NCI-H1092 (cell line): ENCODE measurements around the gene ZNF280C.
"Not testable (repeated sequence)": the region's sequence is repeated elsewhere in the genome, so short reads cannot be mapped to it uniquely, and the experiment has no call there.

Experiments
- DNase-seq: peaks from one replicate; lab custom pipeline; 2025; lab: John Stamatoyannopoulos, UW

Gene ZNF280C, protein sequence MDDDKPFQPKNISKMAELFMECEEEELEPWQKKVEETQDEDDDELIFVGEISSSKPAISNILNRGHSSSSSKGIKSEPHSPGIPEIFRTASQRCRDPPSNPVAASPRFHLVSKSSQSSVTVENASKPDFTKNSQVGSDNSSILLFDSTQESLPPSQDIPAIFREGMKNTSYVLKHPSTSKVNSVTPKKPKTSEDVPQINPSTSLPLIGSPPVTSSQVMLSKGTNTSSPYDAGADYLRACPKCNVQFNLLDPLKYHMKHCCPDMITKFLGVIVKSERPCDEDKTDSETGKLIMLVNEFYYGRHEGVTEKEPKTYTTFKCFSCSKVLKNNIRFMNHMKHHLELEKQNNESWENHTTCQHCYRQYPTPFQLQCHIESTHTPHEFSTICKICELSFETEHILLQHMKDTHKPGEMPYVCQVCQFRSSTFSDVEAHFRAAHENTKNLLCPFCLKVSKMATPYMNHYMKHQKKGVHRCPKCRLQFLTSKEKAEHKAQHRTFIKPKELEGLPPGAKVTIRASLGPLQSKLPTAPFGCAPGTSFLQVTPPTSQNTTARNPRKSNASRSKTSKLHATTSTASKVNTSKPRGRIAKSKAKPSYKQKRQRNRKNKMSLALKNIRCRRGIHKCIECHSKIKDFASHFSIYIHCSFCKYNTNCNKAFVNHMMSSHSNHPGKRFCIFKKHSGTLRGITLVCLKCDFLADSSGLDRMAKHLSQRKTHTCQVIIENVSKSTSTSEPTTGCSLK

DNA sequence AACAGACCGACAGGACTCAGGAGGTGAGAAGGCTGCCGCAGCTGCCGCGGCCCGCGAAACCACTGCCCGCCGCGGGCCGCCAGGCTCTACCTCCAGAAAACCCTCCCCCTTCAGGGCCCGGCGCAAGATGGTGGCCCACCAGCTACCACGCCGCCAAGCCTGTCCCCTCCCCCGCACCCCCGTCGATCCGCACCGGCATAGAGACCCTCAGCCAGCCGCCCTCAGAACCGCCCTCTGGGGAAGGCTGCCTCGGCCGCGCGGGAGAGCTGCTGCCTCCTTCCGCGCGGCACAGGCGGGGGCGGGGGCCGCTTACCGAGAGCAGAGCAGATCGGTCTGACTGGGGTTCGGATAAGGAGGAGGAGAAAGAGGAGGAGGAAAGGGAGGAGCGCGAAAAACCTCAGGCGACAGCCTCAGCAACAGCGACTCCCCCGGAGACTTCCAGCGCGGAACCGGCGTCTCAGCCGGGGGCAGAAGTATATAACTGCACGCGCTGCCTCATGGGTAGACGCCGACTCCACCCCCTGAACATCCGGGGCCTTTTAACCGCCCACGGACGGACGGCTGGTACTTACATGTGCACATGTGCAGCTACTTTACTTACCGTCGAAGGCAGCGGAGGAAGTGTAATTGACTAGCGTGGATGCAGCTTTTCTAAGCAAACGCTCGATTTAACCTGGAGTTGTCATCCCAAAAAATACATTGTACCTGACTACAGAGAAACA lies at the start of gene ZNF280C:
ZNF280C (minus strand) TSS at position 451 of the 722 bp plus-strand sequence. CDS start 8,450 bp downstream, outside the sequence.
- peak; percentile 91 for DNase-seq

DNA sequence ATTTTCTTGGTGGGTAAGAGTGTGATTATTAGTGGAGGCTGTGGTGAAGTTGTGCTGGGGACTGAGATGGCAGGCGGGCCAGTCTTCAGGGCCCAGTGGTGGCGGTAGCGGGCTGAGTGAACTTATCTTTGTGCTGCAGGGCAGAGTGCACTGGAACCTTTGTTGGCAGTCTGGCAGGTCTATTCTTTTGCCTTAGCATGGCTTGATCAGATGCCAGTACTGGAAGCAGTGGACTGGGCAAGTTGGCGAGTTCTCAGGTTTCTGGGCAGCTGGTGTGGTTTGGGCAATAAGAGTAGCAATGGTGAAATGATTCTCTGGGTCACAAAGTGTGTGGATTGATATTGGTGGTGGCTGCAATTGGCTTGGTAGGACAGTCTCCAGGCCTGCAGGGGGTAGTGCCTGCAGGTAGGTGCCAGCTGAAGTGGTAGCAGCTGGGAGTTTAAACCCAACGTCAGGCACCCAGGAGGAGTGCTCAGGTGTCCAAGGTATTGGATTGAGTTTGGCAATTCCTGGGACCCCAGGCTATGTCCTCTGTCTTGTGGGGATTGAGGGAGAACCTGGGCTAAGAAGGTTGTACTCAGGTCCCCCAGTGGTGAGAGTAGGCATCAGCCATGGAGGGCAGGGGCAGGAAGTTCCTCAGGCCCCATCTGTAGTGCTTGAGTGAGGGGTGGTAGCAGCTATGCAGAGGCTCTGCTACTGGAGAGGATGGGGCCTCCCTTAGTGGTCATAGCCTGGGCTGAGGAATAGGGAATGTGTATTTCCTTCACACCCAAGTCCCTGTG lies 36.1 kb upstream of the ZNF280C start:
- DNase-seq: no peak

DNA sequence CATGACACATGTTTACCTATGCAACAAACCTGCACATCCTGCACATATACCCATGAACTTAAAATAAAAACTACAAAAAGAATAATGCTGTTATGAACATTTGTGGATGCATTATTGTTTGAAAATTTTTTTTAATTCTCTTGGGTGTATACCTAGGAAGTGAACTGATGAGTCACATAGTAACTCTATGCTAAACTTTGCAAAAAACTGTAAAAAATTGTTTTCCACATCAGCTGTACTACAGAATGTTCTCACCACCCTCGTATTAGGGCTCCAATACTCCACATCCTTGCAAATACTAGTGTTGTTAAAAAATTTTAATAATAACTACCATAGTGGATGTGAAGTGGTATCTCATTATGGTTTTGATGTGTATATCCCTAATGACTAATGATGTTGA lies 33.3 kb upstream of the ZNF280C start:
- no peak for DNase-seq

DNA sequence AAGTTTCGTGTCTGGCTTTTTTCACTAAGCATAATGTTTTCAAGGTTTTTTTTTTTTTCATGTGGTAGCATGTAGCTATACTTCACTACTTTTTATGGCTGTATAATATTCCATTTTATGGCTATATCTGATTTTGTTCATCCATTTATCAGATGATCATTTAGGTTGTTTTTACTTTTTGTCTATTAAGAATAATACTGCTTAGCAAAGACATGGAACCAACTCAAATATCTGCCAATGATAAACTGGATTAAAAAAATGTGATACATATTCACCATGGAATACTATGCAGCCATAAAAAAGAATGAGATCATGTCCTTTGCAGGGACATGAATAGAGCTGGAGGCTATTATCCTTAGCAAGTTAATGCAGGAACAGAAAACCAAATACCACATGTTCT lies 32.7 kb upstream of the ZNF280C start:
- no peak for DNase-seq

DNA sequence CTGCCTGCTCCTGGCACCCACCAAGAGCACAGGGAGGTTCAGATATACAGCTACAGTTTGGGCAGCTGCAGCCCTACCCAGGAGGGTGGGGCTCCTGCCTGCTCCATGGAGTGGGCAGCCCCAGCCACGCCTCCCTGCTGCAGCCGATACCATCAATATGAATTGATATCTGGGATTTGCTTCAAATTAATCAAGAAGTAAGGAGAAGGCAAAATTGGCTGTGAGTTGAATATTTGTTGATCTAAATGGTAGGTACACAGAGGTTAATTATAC lies 31.2 kb upstream of the ZNF280C start:
- no peak for DNase-seq

DNA sequence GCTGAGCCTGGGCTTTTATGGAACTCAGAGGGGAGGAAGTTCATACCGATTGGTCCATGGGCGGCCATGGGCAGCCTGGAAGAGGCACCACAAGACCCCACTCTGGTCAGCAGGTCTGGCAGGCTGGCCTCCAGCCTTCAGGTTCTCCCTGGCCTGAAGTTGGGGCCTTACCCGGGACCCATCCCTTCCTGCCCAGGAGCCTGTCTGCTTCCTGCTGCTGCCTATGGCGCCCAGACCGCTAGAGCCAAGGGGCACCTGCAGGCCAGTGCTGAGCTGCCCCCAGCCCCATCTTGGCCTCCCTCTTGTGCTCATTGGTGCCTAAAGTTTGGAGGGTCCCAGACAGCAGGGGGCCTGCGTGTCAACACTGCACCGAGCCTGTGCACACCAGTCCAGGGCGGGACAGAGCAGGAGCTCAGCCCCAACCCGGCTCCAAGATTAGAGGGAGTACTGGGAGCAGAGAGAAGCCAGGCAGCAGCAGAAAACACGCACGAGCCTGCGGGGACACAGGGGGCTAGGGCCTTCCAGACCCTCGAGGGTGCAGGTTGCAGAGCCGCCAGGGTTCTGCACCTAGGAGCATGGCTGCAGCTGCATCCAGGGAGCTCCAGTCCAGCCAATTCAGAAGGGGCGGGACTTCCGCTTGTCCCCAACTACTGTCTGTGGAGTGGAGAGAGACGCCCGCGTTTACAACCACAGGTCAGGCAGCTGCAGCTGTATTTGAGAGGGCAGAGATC lies 30.7 kb upstream of the ZNF280C start:
- DNase-seq: peak; percentile 56

DNA sequence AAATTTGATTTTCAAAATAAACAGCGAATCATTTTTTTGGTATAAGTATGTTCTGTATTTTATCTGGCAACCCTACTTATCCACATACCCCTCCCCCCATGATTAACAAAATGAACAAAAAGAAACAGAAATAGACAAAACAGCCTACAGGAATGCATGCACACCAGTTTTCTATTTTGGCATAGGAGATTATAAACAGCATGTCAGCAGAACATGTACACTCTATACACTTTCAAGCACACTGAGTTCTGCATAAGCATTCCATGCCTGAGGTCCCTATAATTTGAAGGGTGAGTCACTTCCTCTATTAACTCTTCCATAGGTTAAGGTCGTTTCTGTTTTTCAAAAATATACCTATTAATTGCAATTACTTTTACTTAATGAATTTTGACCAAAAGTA lies 28.0 kb upstream of the ZNF280C start:
- no peak for DNase-seq

DNA sequence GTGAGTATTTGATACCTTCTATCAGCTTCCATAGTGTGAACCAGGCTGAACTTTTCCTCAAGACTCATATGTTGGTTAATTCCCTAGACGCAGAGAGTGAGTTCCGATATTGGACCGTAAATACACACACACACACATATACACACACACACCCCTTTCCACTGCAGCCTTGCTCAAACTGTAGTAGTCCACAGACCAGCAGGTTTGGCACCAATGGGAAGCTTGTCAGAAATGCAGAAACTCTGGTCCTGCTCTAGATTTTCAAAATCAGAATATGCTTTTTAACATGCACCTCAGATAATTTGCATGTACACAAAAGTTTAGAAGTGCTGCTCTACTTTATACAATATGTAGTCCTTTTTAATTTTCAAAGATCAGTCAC lies 27.6 kb upstream of the ZNF280C start:
- DNase-seq: no peak

DNA sequence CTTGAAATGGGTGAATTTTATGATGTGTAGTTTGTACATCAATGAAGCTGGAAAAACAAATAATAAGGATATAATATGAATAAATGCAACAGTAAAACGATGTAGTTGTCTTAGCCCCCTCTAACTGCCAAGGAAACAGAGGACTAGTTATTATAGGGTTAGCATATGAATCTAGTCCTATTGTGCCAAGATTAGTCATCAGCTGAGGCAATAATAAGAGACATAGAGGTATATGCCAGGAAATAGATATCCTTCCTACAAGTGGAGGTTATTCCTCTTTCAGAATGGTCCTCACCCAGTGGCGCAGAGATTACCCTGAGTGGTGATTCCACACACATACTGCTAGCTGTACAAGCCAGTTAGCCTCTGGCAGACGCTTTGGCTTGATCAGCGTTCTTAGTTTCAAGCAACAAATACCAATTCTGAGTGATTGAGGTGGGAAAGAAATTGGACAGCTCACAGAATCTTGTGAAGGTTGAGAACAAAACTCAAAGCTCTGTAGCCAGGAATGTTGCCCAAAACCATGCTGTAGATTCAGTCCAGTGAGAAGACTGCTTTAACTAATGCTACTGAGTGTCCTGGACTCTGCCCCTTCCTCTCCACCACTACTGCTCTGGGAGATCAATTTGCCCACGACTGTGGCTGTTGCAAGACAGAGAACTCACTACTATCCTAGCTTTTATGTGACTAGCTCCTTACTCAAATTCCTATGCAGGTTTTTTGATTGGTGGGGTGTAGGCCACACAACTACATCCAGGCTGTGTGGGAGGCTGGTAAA lies 27.0 kb upstream of the ZNF280C start:
- no peak for DNase-seq

DNA sequence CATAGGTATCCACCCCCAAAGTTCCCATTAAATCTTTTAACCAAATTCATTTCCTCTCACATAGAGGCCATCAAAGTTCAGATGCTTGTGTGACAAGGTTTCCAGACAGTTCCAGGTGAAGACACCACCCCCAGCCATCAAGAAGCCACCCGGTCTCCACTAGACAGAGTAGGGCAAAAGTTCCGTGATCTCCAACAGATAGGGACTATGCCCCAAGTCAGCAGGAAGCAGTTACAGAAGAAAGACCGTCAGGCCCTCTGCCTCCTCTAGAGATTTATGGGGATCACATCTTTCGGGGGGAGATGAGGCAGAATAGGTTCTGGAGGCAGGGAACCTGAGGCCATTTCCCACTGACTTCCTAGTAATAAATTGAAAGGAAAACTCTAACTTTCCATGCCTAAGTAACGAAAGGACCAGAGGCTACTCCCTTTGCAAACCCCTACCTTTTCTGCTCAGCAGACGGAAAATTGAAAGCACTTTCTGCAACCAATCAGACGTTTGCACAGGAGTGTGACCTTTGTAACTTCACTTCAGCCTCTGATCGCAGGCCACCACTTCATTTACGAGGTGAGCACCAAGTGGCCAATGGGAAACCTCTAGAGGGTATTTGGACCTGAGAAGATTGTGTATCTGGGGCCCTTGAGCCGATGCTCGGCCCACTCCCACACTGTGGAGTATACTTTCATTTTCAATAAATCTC lies 18.5 kb upstream of the ZNF280C start:
- DNase-seq: no peak

DNA sequence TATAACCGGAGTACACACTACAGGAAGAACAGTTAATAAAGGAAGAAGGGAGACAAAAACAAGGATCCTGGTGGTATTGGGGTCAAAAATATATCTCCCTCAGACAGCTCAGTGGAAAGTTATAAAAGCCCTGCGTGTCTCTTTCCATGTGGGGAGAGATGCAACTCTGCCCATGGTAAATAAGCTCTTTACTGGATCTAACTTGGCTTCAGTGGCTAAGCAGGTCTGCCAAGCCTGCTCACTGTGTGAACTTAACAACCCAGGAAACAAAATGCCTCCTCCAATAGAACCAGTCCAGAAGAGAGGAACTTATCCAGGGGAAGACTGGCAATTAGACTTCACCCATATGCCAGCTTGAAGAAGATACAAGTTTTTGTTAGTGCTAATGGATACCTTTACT lies 17.0 kb upstream of the ZNF280C start:
- no peak for DNase-seq

DNA sequence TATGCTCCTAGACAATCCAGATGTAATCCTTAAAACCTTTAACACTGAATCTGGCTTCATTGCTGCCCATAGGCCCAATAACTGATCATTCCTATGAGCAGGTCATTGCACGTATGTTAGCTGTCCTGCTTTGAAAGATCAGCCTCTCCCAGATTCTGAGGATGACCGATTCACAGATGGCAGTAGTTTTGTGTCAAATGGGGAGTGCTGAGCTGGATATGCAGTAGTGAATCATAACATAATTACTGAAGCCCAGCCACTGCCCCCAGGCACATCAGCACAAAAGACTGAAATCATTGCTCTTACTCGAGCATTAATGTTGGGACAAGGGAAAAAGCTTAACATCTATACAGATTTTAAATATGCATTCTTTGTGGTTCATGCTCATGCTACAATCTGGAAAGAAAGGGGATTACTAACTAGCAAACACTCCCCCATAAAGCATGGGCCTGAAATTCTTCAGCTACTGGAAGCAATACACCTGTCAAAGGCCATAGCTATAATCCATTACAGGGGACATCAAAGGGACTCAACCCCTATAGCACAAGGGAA lies 16.4 kb upstream of the ZNF280C start:
- DNase-seq: no peak

DNA sequence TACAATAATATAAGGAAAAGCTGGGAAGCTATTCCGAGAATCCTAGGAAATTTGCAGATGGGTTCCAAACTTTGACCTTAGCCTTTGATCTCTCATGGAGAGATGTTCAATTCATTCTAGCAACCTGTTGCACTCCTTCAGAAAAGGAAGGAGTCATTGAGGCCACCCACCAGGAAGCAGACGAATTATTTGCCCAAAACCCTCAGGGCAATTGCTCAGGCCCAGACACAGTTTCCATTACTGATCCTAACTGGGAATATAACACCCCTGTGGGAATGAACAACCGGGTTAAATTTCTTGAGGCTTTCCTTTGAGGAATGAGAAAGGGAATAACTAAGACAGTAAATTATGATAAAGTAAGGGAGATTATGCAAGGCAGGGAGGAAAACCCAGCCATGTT lies 13.5 kb upstream of the ZNF280C start:
- no peak for DNase-seq

DNA sequence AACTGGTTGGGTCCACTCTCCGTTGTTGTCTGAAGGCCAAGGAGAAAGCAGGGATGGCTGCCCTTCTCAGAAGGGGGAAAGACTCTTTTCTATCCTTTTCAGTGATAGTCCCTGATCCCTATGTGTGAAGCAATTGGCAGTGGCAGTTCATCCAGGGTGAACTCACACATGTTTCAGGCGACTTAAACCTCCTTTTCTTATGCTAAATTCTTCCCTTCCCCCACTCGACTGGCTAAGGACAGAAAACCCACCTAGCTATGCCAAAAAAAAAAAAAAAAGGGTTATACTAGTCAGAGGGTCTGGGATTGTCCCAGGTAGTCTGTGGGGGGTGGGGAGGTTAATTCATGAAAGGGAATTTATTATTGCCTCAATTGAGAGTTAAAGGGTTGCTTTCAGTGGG lies 12.2 kb upstream of the ZNF280C start:
- no peak for DNase-seq

DNA sequence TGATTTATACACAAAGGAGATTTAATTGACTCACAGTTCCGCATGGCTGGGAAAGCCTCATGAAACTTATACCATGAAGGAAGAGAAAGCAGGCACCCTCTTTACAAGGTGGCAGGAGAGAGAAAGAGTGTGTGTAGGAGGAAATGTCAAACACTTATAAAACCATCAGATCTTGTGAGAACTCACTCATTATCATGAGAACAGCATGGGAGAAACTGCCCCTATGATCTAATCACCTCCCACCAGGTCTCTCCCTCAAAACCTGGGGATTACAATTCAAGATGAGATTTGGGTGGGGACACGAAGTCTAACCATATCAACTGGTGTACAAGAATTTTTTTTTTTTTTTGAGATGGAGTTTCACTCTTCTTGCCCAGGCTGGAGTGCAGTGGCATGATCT lies 3.6 kb upstream of the ZNF280C start:
- DNase-seq: not testable (repeated sequence)

DNA sequence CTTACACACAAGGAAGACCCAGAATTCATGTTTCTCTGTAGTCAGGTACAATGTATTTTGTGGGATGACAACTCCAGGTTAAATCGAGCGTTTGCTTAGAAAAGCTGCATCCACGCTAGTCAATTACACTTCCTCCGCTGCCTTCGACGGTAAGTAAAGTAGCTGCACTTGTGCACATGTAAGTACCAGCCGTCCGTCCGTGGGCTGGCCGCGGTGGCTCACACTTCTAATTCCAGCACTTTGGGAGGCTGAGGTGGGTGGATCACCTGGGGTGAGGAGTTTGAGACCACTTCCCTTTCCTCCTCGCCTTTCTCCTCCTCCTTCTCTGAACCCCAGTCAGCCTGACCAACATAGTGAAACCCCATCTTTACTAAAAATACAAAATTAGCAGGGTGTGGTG lies 692 bp upstream of the ZNF280C start:
- DNase-seq: not testable (repeated sequence)

DNA sequence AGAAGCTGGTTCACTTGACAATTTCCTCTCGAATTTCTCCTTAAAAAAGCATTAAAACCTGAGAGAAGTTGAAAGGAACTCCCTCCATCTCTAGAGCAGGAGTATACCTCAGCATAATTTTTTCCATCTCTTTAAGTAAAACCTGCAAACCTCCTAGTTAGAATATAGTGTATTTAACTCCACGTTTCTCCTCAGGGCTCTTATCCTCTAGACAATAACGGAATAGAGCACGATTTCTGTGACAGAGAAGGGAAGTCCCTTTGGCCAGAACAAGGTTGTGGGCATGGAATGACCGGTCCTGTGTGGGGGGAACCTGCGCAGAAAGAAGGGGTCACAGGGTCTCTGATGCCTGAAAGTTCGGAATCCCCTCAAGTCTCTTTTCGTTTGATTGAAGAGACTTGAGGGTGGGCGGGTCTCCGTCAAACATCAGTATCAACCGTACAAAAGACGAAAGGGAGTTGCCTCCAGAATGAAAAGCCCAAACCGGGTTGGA lies 697 bp downstream of the ZNF280C start:
- DNase-seq: no peak

DNA sequence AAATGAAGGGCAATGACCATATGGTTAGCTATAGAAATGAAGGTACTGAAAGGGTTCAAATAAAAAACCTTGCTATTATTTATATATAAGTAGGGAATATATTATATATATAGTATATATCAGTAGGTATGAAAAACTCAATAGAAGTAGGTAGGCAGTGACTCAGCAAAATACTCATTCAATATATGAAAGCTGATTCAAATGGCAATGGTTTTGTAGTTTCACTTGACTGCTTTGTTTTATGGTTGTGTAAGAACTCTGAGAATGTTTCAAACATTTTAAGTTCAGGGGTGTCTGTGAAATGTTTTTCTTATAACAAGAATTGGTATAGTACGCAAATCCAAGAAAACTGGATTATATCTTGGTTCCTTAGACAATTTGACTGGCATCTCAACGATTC lies 4.1 kb downstream of the ZNF280C start:
- DNase-seq: no peak

DNA sequence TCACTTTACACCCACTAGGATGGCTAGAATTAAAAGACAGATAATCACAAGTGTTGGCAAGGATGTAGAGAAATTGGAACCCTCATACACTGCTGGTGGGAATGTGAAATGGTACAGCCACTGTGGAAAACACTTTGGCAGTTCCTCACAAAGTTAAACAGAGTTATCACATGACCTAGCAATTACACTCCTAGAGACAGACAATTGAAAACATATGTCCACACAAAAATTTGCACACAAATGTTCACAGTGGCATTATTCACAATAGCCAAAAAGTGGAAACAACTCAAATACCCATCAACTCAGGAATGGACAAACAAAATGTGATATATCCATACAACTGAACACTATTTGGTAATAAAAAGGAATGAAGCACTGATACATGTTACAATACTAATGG lies 5.7 kb downstream of the ZNF280C start:
- no peak for DNase-seq

DNA sequence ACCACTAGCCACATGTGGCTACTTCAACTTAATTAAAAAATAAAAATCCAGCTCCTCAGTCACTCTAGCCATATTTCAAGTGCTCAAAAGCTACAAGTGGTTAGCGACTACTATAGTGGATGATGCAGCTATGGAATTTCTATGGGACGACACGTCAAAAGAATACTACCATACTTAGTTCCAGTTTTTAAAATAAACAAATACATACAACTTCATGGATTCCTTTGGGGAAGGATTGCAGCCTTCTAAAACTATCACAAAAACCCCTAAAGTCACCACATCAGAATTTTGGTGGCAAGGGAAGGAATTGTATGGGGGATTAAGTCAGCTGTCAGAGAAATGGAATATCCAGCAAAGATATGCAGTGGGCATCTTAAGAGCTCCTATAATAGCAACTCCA lies 6.5 kb downstream of the ZNF280C start:
- DNase-seq: no peak
